ENCODE results near the gene IL1RL1. TPM values are rescaled to one million over a fixed set of nuclear protein-coding genes. Genes with fewer than 3 reads are reported as not detected.

IL1RL1 gene
- total RNA-seq, 2 experiments from 2014 or later, result not detected

DNA sequence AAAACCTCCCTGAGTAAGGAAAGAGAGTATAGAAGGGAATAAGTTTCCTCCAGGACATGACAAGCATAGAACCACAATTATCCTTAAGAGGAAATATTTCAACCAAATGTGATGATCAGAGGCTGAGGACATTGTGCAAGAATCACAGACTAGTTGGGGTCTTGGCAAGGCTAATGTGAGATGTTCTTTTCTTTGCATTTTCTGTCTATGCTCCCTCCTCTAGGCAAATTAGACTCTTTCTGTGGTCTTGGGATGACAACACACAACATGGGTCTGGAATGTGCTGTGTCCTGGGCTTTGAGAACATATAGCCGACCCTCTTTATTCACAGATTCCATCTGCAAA, 32.0 kb upstream of the IL1RL1 start:
- TF ChIP-seq, protein P1, sequence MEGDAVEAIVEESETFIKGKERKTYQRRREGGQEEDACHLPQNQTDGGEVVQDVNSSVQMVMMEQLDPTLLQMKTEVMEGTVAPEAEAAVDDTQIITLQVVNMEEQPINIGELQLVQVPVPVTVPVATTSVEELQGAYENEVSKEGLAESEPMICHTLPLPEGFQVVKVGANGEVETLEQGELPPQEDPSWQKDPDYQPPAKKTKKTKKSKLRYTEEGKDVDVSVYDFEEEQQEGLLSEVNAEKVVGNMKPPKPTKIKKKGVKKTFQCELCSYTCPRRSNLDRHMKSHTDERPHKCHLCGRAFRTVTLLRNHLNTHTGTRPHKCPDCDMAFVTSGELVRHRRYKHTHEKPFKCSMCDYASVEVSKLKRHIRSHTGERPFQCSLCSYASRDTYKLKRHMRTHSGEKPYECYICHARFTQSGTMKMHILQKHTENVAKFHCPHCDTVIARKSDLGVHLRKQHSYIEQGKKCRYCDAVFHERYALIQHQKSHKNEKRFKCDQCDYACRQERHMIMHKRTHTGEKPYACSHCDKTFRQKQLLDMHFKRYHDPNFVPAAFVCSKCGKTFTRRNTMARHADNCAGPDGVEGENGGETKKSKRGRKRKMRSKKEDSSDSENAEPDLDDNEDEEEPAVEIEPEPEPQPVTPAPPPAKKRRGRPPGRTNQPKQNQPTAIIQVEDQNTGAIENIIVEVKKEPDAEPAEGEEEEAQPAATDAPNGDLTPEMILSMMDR (IDR thresholded peaks at IDR 0.05), result no peak
- peaks cover 9% of the 10 kb centered on the region for H3K4me1 Mint-ChIP-seq (ENCODE audit: low read depth)

DNA sequence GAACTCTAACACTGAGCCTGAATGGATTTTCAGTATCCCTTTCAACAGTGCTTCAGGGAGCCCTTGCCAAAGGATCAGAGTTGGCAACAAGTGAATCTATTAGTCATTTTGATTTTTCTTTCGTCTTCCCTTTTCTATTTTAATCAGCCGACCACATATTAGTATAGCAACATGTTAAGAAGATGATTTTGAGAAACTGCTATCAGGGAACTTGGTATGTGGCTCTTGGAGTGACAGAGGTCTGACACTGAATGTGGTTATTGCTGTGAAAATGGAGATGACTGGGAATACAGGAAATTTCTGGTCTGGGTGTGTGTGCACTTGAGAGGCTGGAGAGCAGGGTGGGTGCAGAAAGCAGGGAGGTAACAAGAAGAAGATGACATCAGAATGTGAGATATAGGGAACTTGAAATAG, 28.7 kb upstream of the IL1RL1 start:
- no peak overlapping the region for H3K4me3 Mint-ChIP-seq
- Histone ChIP-seq H3K27ac (ENCODE audit: low read depth in 1 of 2, low read length in 2 of 2) (no peak overlapping the region), H3K4me3 (ENCODE audit: low read length) (no peak overlapping the region), H3K27me3 (ENCODE audit: control insufficient read depth in 1 of 2, insufficient read depth in 2 of 2, low read length in 2 of 2) (no peaks in the 10 kb centered on the region), H3K9me3 (ENCODE audit: control insufficient read depth in 1 of 2, insufficient read depth in 1 of 2, low read length in 2 of 2) (no peaks in the 10 kb centered on the region), H3K36me3 (ENCODE audit: insufficient read depth, low read length) (no peaks in the 10 kb centered on the region), H3K4me1 (ENCODE audit: insufficient read depth, low read length) (no peaks in the 10 kb centered on the region)
- ATAC-seq (ENCODE audit: poor library complexity) (no peak), DNase-seq (no peak)
- no peaks in the 10 kb centered on the region for H3K9me3 Mint-ChIP-seq
- no peaks in the 10 kb centered on the region for H3K27me3 Mint-ChIP-seq
- H3K27ac Mint-ChIP-seq, result no peak overlapping the region
- TF ChIP-seq, protein P1 (IDR thresholded peaks at IDR 0.05), result no peak
- CTCF ChIA-PET, result no interaction called here
- peaks cover 1% of the 10 kb centered on the region for H3K4me1 Mint-ChIP-seq (ENCODE audit: low read depth)
- POLR2A ChIA-PET, result no interaction called here
- intact Hi-C loops (cut with DNase I, micrococcal nuclease), result no loop called here
- no peaks in the 10 kb centered on the region for H3K36me3 Mint-ChIP-seq (ENCODE audit: low read depth)

More for the DNA sequence above, 32.0 kb upstream of the IL1RL1 start:
- Histone ChIP-seq H3K36me3 (ENCODE audit: insufficient read depth, low read length) (no peaks in the 10 kb centered on the region), H3K27ac (ENCODE audit: low read depth in 1 of 2, low read length in 2 of 2) (no peak overlapping the region), H3K9me3 (ENCODE audit: control insufficient read depth in 1 of 2, insufficient read depth in 1 of 2, low read length in 2 of 2) (no peaks in the 10 kb centered on the region), H3K4me3 (ENCODE audit: low read length) (no peak overlapping the region), H3K4me1 (ENCODE audit: insufficient read depth, low read length) (peaks cover 10% of the 10 kb centered on the region), H3K27me3 (ENCODE audit: control insufficient read depth in 1 of 2, insufficient read depth in 2 of 2, low read length in 2 of 2) (no peaks in the 10 kb centered on the region)
- Mint-ChIP-seq H3K36me3 (ENCODE audit: low read depth) (no peaks in the 10 kb centered on the region), H3K9me3 (peaks cover 2% of the 10 kb centered on the region), H3K27ac (no peak overlapping the region), H3K27me3 (no peaks in the 10 kb centered on the region), H3K4me3 (no peak overlapping the region)
- DNase-seq (no peak), ATAC-seq (ENCODE audit: poor library complexity) (no peak)
- ChIA-PET CTCF (no interaction called here), POLR2A (no interaction called here)
- intact Hi-C loops (cut with DNase I, micrococcal nuclease), result no loop called here

DNA sequence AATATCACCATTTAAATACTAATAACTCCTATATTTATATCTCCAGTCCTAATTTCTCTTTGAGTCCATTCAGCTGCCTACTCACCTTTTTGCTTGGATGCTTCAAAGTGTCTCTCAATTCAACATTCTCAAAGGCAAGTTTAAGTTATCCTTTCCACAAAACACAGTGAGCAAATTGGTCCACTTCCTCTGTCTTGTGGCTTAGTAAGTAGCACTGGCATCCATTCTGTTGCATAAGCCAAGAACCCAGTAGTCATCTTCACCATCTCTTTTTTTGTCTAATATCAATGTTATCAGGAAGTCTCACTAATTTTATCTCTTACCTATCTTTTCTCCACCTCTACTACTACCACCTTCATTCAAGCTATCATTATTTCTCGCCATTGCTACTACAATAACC, 27.4 kb upstream of the IL1RL1 start:
- TF ChIP-seq, protein P1 (IDR thresholded peaks at IDR 0.05), result no peak
- H3K27ac Mint-ChIP-seq, result no peak overlapping the region
- no peaks in the 10 kb centered on the region for H3K27me3 Mint-ChIP-seq
- H3K36me3 ChIP-seq (ENCODE audit: insufficient read depth, low read length), result no peaks in the 10 kb centered on the region
- H3K9me3 ChIP-seq (ENCODE audit: control insufficient read depth in 1 of 2, insufficient read depth in 1 of 2, low read length in 2 of 2), result no peaks in the 10 kb centered on the region
- ChIA-PET POLR2A (no interaction called here), CTCF (no interaction called here)
- H3K4me1 ChIP-seq (ENCODE audit: insufficient read depth, low read length), result no peaks in the 10 kb centered on the region
- H3K27ac ChIP-seq (ENCODE audit: low read depth in 1 of 2, low read length in 2 of 2), result no peak overlapping the region
- DNase-seq (no peak), ATAC-seq (ENCODE audit: poor library complexity) (no peak)
- H3K36me3 Mint-ChIP-seq (ENCODE audit: low read depth), result no peaks in the 10 kb centered on the region
- H3K27me3 ChIP-seq (ENCODE audit: control insufficient read depth in 1 of 2, insufficient read depth in 2 of 2, low read length in 2 of 2), result no peaks in the 10 kb centered on the region
- H3K9me3 Mint-ChIP-seq, result no peaks in the 10 kb centered on the region
- H3K4me3 ChIP-seq (ENCODE audit: low read length), result no peak overlapping the region
- H3K4me1 Mint-ChIP-seq (ENCODE audit: low read depth), result no peaks in the 10 kb centered on the region
- no peak overlapping the region for H3K4me3 Mint-ChIP-seq
- intact Hi-C loops (cut with DNase I, micrococcal nuclease), result no loop called here

All from CD4-positive, alpha-beta T cell (primary cell).